IMR-90 (cell line): Measurements from ENCODE around the gene MAML3. TPM values are rescaled to one million over a fixed set of nuclear protein-coding genes. Genes with fewer than 3 reads are reported as not detected.

Experiments
- ATAC-seq: fragments of 200-7000 bp; cut with Tn5 transposase; 2 replicates; pipeline ENCODE4 v1.9.1; 2020; ENCODE audit warnings: low read depth, mild to moderate bottlenecking, moderate library complexity
- BruUV-seq: library from RNA; stranded (reverse); fragments of 400-500 nt; replicated peaks from 2 replicates; lab custom pipeline; 2021; lab: Mats Ljungman, UMichigan
- CTCF ChIA-PET: fragments of 300-600 bp; formaldehyde crosslinking; extraction: SDS; loops from one replicate; lab custom pipeline; 2021; ENCODE audit warnings: antibody characterized with exemption; lab: Yijun Ruan, JAX
- POLR2A ChIA-PET: fragments of 300-600 bp; sonication (Branson Sonifier 250); formaldehyde crosslinking; loops from one replicate; lab custom pipeline; 2022; ENCODE audit warnings: antibody characterized with exemption; ENCODE audit not compliant: unreplicated experiment; lab: Charles Lee
- DNase-seq: peaks from one replicate; pipeline ENCODE4 v3.0.0; 2013
- H2AFZ ChIP-seq: replicated peaks from 2 replicates; pipeline ENCODE3; 2013; ENCODE audit warnings: low read length, mild to moderate bottlenecking; ENCODE audit not compliant: poor library complexity
- H2AK5ac ChIP-seq: 2 replicates; pipeline ENCODE4 v1.6.1; 2013; ENCODE audit warnings: low read depth, low read length, inconsistent platforms
- H2AK9ac ChIP-seq: replicated peaks from 2 replicates; pipeline ENCODE3; 2013; ENCODE audit warnings: mild to moderate bottlenecking, low read depth, low read length, moderate library complexity; ENCODE audit not compliant: poor library complexity
- H2BK120ac ChIP-seq: 2 replicates; pipeline ENCODE4 v1.6.1; 2013; ENCODE audit warnings: low read depth, low read length, inconsistent platforms
- H2BK15ac ChIP-seq: 3 replicates; pipeline ENCODE4 v1.6.1; 2013; ENCODE audit warnings: low read depth, low read length, inconsistent platforms
- H2BK20ac ChIP-seq: 2 replicates; pipeline ENCODE4 v1.6.1; 2013; ENCODE audit warnings: low read depth, mild to moderate bottlenecking, inconsistent platforms, low read length, moderate library complexity
- H2BK5ac ChIP-seq: 2 replicates; pipeline ENCODE4 v1.6.1; 2013; ENCODE audit warnings: mild to moderate bottlenecking, low read depth, low read length, inconsistent platforms; ENCODE audit not compliant: poor library complexity, severe bottlenecking
- H3K14ac ChIP-seq: replicated peaks from 2 replicates; pipeline ENCODE4 v1.6.1; 2013; ENCODE audit warnings: low read depth, low read length, inconsistent platforms
- H3K18ac ChIP-seq: 2 replicates; pipeline ENCODE4 v1.6.1; 2013; ENCODE audit warnings: low read depth, low read length, control low read depth
- H3K23ac ChIP-seq: 2 replicates; pipeline ENCODE4 v1.6.1; 2013; ENCODE audit warnings: low read depth, low read length, inconsistent platforms
- H3K27ac ChIP-seq: 2 replicates; pipeline ENCODE4 v1.5.1; 2013; ENCODE audit warnings: mild to moderate bottlenecking, control low read depth, low read length; ENCODE audit not compliant: insufficient read depth
- H3K27me3 ChIP-seq: 2 replicates; pipeline ENCODE4 v1.6.1; 2013; ENCODE audit warnings: low read length; ENCODE audit not compliant: control insufficient read depth, insufficient read depth
- H3K36me3 ChIP-seq: 2 replicates; pipeline ENCODE4 v1.6.1; 2013; ENCODE audit warnings: low read length, mixed read lengths; ENCODE audit not compliant: control insufficient read depth, insufficient read depth
- H3K4ac ChIP-seq: 2 replicates; pipeline ENCODE4 v1.6.1; 2013; ENCODE audit warnings: low read depth, low read length, inconsistent platforms
- H3K4me1 ChIP-seq: 2 replicates; pipeline ENCODE4 v1.6.1; 2013; ENCODE audit warnings: low read length, mixed read lengths; ENCODE audit not compliant: control insufficient read depth, insufficient read depth
- H3K4me2 ChIP-seq: 2 replicates; pipeline ENCODE4 v1.6.1; 2013; ENCODE audit warnings: low read depth, mild to moderate bottlenecking, control low read depth, low read length, moderate library complexity
- H3K4me3 ChIP-seq: 2 replicates; pipeline ENCODE4 v1.5.1; 2013; ENCODE audit warnings: low read depth, mild to moderate bottlenecking, control low read depth, low read length, moderate library complexity; ENCODE audit not compliant: insufficient read depth
- H3K56ac ChIP-seq: 2 replicates; pipeline ENCODE4 v1.6.1; 2013; ENCODE audit warnings: low read length, inconsistent platforms; ENCODE audit not compliant: insufficient read depth; ENCODE audit errors: extremely low read depth
- H3K79me1 ChIP-seq, 2 experiments: 2 replicates each; pipeline ENCODE4 v1.6.1; 2013; ENCODE audit warnings: low read length in 2 of 2, inconsistent platforms in 1 of 2, low read depth in 1 of 2
- H3K9ac ChIP-seq: 2 replicates; pipeline ENCODE4 v1.6.1; 2013; ENCODE audit warnings: low read depth, low read length, control low read depth
- H3K9me1 ChIP-seq: 2 replicates; pipeline ENCODE4 v1.6.1; 2013; ENCODE audit warnings: low read length, inconsistent platforms; ENCODE audit not compliant: insufficient read depth
- H3K9me3 ChIP-seq: 2 replicates; pipeline ENCODE4 v1.6.1; 2013; ENCODE audit warnings: low read length; ENCODE audit not compliant: control insufficient read depth, insufficient read depth
- H4K20me1 ChIP-seq: 2 replicates; pipeline ENCODE4 v1.6.1; 2013; ENCODE audit warnings: low read length, inconsistent platforms; ENCODE audit not compliant: insufficient read depth
- H4K5ac ChIP-seq: 2 replicates; pipeline ENCODE4 v1.6.1; 2013; ENCODE audit warnings: mild to moderate bottlenecking, low read depth, low read length, control low read depth
- H4K8ac ChIP-seq, 2 experiments: 2 replicates each; pipeline ENCODE4 v1.6.1; 2013; ENCODE audit warnings: low read depth in 2 of 2, low read length in 2 of 2, control low read depth in 1 of 2, inconsistent platforms in 1 of 2
- H4K91ac ChIP-seq: 2 replicates; pipeline ENCODE4 v1.6.1; 2013; ENCODE audit warnings: low read depth, low read length, inconsistent platforms; ENCODE audit not compliant: insufficient read depth
- FOS ChIP-seq: fragments of 150-350 bp; IDR thresholded peaks from 2 replicates; pipeline ENCODE4 v1.6.1; 2016; ENCODE audit warnings: low read depth, low read length
- MAZ ChIP-seq: IDR thresholded peaks from 2 replicates; pipeline ENCODE4 v1.6.1; 2012; ENCODE audit warnings: low read depth, mild to moderate bottlenecking, low read length, improper control_type of control experiment, moderate library complexity, borderline replicate concordance
- RCOR1 ChIP-seq: IDR thresholded peaks from 2 replicates; pipeline ENCODE4 v1.6.1; 2012; ENCODE audit warnings: mild to moderate bottlenecking, low read length, improper control_type of control experiment; ENCODE audit not compliant: insufficient replicate concordance
- WGBS, 2 experiments: methylation state at CpG; one replicate each; pipeline versions ENCODE4 v1.1.5 to v1.1.7; 2013; ENCODE audit warnings: missing lambda C conversion rate in 2 of 2; ENCODE audit not compliant: insufficient read length in 1 of 2; ENCODE audit errors: extremely low coverage in 2 of 2; 5-methylcytosine and 5-hydroxymethylcytosine counted together
- dilution Hi-C: fragments of 300-500 bp; cut with HindIII; formaldehyde crosslinking; loops from one replicate; pipeline ENCODE4 v1.14.3; 2018; ENCODE audit warnings: low sequenced_read_pairs; ENCODE audit not compliant: unreplicated experiment
- in situ Hi-C: fragments of 300-500 bp; cut with MboI; formaldehyde crosslinking; loops from 3 replicates; pipeline ENCODE4 v1.14.3; 2019; ENCODE audit warnings: low sequenced_read_pairs, inconsistent platforms, mixed read lengths
- intact Hi-C: fragments of 100-400 bp; cut with micrococcal nuclease; formaldehyde crosslinking; loops from 2 replicates; pipeline ENCODE4 v1.10.0; 2022
- polyA plus RNA-seq, 3 experiments: library from polyadenylated mRNA; depleted of rRNA; stranded (reverse); fragments of >200 nt; gene quantifications; 2 replicates each; pipeline ENCODE4 v1.2.3, GENCODE V29; 2012; ENCODE audit warnings: low replicate concordance in 1 of 3
- total RNA-seq: library from RNA; depleted of rRNA; stranded (reverse); fragments of >200 nt; gene quantifications from 2 replicates; pipeline ENCODE4 v1.2.3, GENCODE V29; 2012

MAML3 gene
- total and polyA plus RNA-seq, 2 of the 4 experiments (the other 2 are of a cell fraction): 0.90 to 1.7 TPM

- Histone ChIP-seq H2BK20ac (peak overlapping the region; percentile 70), H3K18ac (peak overlapping the region; percentile 90), H3K23ac (peak overlapping the region; percentile 90), H2BK15ac (peak overlapping the region; percentile 68; the same call in 2 of the 3 replicates), H2BK5ac (peak overlapping the region; percentile 92), H3K4me2 (peak overlapping the region; percentile 85), H2BK120ac (peak overlapping the region; percentile 89), H3K9ac (peak overlapping the region; percentile 94), H3K9me3 (no peaks in the 10 kb centered on the region), H2AFZ (peak overlapping the region; percentile 93), H3K36me3 (no peaks in the 10 kb centered on the region), H3K14ac (peak overlapping the region; percentile 92), H4K91ac (peak overlapping the region; percentile 92), H3K9me1 (no peaks in the 10 kb centered on the region), H4K20me1 (no peaks in the 10 kb centered on the region), H3K56ac (peak overlapping the region; percentile 93), H3K27ac (peak overlapping the region; percentile 95), H3K79me1 (peaks cover 0 to 13% of the 10 kb centered on the region in 2 experiments; a peak in 2 of 4 replicates), H2AK5ac (peak overlapping the region; percentile 26), H4K5ac (peak overlapping the region; percentile 83), H3K4ac (peak overlapping the region; percentile 93), H2AK9ac (peak overlapping the region; percentile 88), H3K4me1 (no peaks in the 10 kb centered on the region), H3K27me3 (no peaks in the 10 kb centered on the region), H3K4me3 (peak overlapping the region; percentile 90), H4K8ac (peak overlapping the region; percentile 84 to 91)
- ChIA-PET POLR2A (interaction anchor here (0.6 to 1.0 kb wide), 4 partner anchors 108 to 484 kb away, joined by 3 to 14 read pairs (median 8); partner anchors contain the start of gene MGST2), CTCF (interaction anchor here (0.5 to 0.6 kb wide), 2 partner anchors 83 to 161 kb away, joined by 3 to 4 read pairs; no protein-coding TSS in a partner anchor)
- DNase-seq (peak; percentile 61), ATAC-seq (no peak)
- BruUV-seq: no TSS peak
- 0 out of 2 replicates have a peak, but pooled peaks have one; percentile 3 for TF ChIP-seq MAZ
- TF ChIP-seq FOS: no peak
- TF ChIP-seq RCOR1: no peak
- intact Hi-C loops: loop anchor here (1.0 to 5.0 kb wide), 4 partner anchors 98 to 702 kb away; no protein-coding TSS in a partner anchor
- WGBS, 2 experiments: 0% methylated on average over 7 of the region's 20 CpGs; no CpG with 5 or more reads in 1 of the 2 experiments
- dilution Hi-C loops: no loop called here
- in situ Hi-C loops: loop anchor here (5.0 to 10.0 kb wide), 4 partner anchors 102 to 415 kb away; no protein-coding TSS in a partner anchor
Observed at GRCh38 chr4:140149846-140150635, 3.9 kb downstream of the MAML3 start.
